Left forelimb (tissue), 1 donor: ENCODE data around the gene PDZK1.
"Not testable (repeated sequence)": the region's sequence is repeated elsewhere in the genome, so short reads cannot be mapped to it uniquely, and the experiment has no call there.

Experiments
- DNase-seq: peaks from one replicate; pipeline ENCODE4 v3.0.0-alpha.2; 2018; ENCODE audit warnings: low spot score

PDZK1 gene

DNA sequence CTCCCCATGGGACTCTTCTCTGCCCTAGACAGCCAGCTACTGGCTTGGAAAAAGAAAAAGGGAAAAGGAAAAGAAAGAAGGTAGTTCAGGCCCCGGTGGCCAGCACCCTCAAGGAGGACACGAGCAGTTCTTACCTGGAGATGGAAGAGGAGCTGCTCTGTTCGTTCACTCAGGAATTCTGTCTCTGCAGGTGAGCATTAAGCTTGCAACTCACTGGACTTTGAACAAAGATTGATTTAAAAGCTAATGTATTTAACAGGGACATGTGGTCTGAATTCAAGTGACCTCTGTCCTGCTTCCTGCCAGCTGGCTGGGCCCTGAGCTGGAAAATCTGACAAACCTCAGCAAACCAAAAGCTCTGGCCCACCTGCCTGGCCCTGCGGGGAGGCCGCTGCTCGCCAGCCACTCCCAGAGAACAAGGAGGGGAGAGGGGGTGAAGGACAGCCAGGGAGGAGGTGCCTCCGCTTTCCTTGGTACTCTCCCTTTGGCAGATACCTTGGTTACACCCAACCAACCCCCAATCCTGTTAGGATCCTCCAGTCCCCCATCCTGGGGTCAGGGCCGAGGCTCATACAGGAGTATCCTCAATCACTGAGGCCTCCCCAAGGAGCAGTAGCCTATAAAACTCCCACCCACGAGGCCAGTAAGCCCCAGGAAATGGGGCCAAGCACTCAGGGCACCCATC, at the start of gene PDZK1:
PDZK1 (minus strand) TSS at position 186 of the 685 bp plus-strand sequence. CDS start 19,347 bp downstream, outside the sequence.
- DNase-seq, result no peak

DNA sequence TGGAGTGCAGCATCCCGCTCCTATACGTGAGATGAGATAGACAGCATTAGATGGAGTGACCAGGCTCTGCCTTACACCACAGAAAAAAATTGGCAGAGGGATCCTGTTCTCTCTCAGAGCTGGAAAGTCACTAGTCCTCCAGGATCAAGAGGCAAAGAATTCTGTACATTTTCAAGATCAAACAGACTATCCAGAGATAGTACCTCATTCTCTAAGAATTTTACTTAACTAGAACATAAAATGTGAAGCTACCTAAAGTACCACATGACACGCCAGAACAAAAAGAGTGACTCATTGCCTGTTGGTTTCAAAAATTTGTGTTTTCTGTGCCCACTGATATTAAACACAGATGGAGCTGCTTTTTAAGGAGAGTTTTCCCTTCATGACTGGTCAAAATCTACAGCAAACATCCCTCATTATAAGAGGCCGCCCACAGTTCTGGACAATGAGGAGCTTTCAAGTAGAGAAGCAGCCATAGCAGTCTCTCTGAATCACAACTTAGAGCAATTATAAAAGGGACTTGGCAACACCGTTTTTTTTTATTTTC, 44.4 kb upstream of the PDZK1 start:
- no peak for DNase-seq

DNA sequence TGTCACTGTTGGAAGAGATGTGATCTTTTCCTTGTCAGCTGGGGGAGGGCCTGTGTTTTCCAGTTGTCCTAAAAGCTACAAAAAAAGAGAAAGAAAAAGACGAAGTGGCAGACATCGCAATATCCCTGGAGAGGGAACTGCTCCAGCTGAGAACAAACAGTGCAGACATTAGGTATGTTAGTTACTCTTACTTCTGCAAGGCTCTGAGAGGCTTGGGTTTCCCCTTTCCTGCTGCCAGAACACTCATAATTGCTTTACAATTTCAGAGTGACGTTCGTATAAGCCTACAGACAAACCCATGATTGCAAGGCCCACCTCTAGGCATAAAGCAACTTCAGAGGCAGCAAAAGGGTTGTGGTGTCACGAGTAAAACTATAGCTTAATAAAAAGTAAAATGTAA, 43.3 kb upstream of the PDZK1 start:
- DNase-seq, result no peak

DNA sequence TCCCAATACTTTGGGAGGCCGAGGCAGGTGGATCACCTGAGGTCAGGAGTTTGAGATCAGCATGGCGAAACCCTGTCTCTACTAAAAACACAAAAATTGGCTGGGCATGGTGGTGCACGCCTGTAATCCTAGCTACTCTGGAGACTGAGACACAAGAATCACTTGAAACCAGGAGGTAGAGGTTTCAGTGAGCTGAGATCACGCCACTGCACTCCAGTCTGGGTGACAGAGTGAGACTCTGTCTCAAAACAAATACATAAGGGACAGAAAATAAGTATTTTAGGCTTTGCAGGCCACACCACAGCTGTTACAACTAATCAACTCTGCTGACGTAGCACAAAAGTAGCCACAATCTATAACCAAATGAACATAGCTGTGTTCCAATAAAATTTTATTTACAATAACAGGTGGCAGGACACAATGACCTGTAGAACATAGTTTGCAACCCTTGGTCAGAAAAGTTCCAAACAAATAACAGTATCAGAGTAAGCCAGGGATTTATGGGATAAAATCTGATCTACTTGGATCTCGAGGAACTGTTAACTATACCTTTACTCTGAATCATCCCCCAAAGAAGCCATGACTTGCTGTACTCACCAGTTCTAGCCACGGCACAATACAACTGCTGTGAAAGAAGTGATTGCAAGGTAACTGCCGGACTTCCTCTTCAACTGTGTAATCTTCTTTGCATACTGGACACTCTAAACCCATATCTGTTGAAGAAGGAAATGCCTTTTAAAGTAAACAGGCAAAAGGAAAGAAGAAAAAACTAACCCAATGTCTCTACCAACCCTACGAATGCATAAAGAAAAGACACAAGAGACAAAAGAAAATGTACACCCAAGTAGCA, 40.5 kb upstream of the PDZK1 start:
- no peak for DNase-seq

DNA sequence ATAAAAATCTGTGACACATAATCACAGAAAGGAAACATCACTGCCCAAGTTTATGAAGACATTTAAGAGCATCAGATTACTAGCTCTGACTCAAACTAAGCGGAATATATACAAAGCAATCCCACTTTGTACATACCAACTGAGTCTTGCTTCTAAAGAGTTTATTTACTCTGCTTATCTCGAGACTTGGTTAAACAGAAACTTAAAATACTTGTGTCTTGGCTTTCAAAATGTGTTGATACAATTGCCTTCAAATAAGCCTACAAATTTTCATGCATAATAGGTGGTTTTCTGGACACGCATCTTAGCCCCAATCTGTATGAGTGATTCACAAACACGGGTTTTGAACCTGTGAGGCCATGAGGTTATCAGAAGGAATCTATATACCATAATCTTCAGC, 33.1 kb upstream of the PDZK1 start:
- DNase-seq, result no peak

DNA sequence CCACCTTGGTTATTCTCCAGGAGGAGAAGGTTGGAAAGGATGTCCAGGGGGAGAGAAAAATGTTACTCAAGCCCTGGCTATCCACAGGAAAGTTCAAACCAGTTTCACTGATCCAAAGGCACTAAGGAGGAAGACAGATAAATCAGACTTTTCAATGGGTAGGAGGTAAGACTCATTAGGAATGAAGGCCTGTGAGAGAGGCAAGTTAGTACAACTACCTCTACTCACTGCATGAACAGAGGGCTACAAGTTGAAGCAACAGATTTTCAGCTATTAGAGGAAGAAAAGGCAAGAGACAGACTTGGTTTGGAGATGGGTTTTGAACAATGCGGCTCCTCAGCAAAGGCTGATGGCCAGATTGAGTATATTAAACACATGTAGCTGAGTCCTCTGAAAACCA, 29.0 kb upstream of the PDZK1 start:
- no peak for DNase-seq

DNA sequence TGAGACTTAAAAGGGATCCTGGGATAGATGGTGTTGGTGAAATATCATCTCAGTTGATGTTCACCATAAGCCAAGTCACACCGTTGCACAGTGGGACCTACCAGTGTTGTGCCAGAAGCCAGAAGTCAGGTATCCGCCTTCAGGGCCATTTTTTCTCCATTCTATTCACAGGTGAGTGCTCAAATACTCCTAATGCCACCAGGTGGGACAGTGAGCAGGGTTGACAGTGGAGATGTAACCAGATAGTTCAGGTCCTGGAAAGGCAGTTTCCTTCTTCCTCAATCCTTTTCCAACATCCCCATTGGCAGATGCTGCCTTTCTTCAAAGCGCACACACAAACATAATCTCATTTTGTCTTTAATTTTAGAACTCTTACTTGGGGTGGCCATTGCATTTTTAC, 23.7 kb upstream of the PDZK1 start:
- no peak for DNase-seq

DNA sequence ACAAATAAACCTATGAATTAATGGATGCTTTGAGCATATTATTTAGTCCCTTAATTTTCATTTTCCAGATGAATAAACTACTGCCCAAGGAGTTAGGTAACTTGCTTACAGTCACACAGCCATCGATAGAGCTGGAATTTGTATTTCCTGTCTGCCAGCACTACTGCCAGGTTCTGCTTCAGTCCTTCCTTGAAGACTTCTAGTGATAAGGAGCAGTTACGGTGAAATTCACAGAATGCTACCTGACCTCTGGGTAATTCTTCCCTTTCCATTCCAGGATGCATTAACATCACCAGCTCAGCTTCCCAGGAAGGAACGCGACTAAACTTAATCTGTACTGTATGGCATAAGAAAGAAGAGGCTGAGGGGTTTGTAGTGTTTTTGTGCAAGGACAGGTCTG, 23.3 kb upstream of the PDZK1 start:
- no peak for DNase-seq

DNA sequence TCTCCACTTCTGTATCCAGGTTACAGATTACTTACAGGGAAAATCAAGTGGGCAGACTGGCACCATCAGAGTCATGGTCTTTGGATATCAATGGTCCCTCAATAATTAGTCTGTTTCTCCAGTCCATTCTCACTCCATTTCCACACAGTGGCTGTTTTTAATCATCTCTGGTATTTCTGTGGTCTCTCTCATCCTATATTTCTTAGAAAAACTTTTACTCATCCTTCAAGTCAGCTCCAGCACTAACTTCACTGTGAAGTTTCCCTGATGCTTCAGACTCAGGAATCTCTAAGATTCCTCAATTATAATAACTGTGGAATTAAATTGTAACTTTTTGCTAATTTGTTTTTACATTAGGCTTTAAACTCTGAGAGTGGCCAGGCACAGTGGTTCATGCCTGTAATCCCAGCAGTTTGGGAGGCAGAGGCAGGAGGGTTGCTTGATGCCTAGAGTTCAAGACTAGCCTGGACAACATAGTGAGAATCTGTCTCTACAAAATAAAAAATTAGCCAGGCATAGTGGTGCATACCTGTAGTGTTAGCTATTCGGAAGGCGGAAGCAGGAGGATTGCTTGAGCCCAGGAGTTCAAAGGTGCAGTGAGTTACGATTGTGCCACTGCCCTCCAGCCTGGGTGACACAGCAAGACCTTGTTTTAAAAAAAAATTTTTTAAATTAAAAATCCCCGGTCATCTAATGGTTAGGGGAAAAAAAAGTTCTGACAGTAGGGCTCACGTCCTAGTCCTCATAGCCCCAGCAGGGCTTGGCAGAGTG, 22.7 kb upstream of the PDZK1 start:
- DNase-seq, result no peak

DNA sequence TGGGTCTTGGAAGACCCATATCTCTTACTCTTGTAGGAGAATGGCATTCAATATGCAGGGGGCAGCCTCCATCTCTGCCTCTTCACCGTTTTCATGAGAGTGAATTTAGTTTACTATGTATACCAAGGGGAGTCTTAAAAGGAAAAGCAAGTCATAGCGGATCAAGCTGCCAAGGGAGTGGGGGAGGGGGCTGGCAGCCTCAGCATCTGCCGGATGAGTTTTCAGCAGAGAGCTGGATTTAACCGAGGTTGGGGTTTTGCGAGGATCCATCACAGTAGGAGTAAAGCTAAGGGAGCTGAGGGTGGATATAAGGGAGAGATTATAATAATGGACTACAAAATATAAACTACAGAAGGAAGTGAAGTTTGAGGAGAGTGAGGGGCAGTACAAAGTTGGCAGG, 22.0 kb upstream of the PDZK1 start:
- no peak for DNase-seq

DNA sequence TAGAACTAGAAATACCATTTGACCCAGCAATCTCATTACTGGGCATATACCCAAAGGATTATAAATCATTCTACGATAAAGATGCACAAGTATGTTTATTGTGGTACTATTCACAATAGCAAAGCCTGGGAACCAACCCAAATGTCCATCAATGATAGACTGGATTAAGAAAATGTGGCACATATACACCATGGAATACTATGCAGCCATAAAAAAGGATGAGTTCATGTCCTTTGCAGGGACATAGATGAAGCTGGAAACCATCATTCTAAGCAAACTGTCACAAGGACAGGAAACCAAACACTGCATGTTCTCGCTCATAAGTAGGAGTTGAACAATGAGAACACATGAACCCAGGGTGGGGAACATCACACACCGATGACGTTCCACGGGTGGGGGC, 19.0 kb upstream of the PDZK1 start:
- DNase-seq, result not testable (repeated sequence)

DNA sequence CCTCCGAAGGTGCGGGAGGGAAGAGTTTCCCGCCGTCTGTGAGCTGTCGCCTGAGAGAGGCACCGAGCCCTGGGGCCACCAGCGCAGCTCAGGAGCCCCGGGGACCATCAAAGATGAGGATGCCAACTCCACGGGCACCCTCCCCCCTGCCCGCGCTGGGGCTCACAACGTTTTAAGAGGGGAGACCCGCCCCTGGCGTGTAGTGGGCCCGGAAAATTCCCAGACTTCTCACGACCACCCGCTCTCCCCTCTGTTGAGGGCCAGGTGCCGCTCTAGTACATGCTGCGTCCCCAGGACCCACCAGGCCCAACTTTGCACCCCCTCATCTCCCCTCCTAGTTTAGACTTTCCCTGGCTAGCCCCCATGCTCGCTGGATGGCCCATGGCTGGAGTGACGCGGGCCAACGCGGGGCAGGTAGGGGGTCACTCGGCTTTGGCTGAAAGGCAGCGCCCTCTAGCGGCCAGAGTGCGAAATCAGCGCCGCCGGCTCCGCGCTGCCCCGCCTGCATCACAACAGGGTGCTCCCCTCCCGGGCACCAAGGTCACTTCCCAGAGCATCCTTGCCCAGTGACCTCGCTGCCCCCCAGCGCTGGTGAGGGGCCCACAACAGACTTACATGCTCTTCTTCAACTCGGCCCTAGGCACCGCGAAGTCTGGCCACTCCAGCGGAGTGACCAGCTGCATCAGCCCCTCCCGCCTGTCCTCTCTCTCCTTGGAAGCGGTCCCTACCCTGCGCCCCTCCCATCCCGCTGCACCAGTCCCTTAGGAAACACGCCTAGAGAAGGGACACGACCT, 13.9 kb upstream of the PDZK1 start:
- DNase-seq, result peak; percentile 77

DNA sequence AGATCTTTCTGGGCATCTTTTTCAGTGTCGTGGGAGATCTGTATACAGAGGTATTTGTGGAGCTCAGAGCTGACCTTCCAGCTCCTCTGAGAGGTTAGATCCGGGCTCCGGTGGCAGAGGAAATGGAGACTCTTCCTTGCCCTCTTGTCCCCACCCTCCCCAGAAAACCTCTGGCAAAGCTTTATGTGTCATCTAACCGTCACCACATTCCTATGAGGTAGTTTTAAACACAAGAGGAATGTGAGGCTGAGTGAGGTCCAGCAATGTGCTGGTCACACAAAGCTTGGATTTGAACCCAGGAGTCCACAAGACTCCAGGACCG, 13.3 kb upstream of the PDZK1 start:
- no peak for DNase-seq

DNA sequence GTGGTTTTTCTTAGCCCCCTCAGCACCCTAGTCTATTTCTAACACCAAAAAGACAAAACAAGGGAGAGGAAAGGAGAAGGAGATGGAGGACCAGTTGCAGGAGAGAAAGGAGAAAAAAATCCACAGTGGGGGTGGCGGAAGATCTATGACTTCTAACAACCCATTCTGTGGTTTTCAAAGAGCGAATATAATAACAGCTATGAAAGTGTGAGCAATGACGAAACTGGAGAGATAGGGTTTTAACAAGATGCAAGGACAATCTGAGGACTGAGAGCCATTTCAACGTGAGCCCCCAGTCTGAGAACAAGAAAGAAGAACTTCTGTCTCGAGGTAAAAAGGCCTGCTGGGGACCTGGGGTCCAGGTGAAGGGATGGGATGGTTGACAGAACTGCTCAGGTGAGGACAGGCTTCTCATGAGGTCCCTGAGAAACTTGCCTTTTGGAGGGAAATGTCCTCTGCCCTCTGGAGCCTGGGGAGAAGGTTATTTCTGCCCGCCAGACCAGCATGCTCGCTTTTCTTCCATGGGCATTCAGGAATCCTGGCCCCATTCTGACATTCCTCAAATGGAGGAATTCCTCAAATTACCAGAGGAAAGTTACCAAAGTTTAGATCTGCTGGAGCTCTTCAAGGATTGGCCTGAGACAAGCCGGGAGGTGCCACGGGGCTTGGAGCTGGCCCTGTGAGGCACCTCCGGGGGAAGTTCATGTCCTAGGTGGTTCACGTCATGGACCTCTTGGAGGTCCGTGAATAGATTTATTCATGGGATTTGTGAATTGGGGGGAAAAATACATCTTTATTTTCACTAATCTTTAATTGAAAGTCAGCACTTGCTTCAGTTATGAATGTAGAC, 12.3 kb upstream of the PDZK1 start, which contains the start of gene CD160:
CD160 (plus strand) TSS at position 270 of the 850 bp plus-strand sequence. CDS start 8,829 bp downstream, outside the sequence.
- no peak for DNase-seq

DNA sequence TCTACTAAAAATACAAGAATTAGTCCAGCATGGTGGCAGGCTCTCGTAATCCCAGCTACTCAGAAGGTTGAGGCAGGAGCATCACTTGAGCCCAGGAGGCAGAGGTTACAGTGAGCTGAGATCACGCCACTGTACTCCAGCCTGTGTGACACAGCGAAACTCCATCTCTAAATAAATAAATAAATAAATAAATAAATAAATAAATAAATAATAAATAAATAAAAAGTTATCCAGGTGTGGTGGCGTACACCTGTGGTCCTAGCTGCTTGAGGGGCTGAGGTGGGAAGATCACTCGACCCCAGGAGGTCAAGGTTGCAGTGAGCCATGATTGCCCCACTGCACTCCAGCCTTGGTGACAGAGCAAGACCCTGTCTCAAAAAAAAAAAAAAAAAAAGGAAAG, 11.3 kb upstream of the PDZK1 start:
- not testable (repeated sequence) for DNase-seq

DNA sequence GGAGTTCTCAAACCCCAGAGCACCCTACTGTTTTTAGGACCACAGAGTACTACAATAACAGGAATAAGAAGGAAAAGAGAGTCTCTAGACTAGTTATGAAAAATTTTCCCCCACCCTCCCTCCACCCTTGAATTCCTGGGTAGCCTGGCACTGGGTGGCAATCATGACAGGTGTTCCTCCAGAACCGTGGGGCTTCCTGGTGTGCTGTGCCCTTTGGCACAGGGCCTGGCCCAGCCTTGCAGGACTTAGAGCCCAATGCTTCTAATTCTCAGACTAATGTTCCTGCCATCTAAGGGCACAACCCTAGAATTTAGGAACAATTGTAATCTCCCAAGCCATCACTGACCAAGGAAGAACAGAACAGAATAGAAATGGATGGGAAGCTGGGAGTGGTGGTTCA, 10.7 kb upstream of the PDZK1 start:
- DNase-seq, result no peak

DNA sequence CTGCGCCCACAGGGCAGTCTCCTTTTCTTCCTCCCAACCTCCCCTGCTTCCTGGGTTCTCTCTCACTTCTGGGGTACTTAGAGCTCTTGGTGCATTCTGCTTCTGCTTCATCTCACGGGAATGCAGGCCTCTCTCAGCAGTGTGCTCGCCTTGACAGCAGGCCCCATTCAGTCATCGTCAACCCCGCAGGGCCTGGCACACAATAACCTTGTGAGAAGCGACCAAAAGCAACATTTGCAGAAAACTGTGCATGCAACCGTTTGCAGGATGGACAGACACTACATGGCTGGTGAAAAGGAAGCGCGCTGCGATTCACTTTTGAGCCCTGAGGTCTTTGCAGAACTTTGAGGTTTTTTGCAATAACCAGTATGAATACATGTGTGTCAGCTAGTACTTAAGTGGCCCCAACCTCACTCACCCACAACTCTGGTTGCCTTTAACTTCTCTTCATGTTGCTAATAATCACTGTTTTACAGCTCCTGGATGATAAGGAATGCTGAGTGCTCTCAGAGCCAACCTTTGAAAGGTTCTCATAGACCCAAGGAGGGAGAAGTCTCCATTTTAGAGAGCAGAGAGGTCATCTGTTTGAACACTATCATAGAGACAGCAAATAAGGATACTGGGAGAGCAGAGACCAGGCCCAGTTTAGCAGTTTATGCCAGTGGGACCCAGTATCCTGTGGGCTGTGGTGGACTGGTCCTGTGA, 9.6 kb upstream of the PDZK1 start:
- no peak for DNase-seq

DNA sequence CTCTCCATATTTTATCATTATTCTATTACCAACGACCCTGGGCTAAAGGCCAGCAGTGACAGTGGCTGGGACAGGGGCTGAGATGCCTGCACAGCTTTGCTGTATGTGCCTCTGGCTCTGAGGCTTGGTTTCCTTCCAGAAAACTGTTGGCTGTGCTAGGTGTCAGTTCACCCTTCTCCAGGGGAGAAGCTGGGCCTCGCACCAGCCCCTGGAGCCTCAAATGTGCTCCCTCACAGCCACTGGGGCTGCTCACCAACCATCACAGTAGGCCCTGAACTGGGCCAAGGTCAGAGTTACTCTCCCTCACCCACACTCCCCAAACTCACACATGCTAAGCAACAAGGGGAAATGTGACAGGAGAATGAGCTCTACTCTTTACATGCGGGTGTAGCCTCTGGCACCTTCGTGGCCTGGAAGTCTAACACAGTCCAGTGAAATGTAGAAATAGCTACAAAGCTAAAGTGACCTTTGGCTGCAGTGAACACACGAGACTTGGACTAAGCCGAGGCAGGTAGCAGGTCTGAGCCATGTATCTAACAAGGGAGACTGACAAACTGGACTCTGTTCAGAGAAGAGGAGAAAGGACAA, 7.5 kb upstream of the PDZK1 start:
- DNase-seq, result no peak

DNA sequence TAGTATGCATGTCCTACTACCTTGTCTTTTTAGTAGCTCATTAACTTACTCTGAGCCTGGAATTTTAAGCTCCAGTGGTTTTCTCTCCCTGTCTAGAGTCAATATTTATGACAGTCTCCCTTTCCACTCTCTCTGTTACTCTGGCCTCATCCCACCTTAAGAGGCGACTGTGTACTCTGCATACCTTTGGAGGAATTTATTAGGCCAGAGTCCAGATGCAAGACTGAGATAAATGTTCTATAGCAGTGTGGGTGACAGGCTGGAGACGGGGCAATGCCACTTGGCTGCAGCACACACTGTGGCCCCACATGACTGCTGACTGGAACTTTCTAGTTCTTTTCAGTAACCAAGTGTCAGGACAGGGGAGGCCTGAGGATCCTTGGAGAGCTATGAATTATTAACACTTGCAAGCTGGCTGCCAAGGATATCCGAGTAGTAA, 4.1 kb upstream of the PDZK1 start:
- DNase-seq, result no peak
